HG02870 (cell line): ENCODE results near the gene PBRM1.
"Not testable (repeated sequence)": the region's sequence is repeated elsewhere in the genome, so short reads cannot be mapped to it uniquely, and the experiment has no call there.

Source experiments
- ATAC-seq: cut with Tn5 transposase; IDR thresholded peaks from one replicate; pipeline ENCODE4 v1.9.1; 2021; ENCODE audit warnings: mild to moderate bottlenecking, moderate library complexity; ENCODE audit not compliant: unreplicated experiment

The PBRM1 gene

DNA sequence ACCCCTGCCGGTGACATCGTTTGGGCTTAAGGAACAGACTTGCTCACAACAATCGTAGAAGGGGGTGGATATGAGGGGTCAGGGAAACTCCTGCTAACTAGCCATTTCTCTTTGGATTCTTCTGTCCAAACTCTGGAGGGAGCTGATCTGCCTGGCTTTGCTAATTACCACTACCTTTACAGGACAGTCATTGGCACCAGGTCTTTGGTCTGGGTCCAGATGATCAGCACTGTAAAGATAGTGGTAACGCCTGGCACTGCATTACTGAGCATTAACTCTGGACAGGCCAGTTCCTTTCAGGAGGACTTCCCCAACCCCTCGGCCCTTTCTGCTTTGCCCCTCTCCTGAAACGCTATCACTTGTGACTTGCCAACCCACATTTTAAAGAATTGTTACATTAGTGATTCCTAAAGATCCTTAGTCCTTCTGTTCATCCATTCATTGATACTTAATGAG, 148.5 kb downstream of the PBRM1 start:
- no peak for ATAC-seq

DNA sequence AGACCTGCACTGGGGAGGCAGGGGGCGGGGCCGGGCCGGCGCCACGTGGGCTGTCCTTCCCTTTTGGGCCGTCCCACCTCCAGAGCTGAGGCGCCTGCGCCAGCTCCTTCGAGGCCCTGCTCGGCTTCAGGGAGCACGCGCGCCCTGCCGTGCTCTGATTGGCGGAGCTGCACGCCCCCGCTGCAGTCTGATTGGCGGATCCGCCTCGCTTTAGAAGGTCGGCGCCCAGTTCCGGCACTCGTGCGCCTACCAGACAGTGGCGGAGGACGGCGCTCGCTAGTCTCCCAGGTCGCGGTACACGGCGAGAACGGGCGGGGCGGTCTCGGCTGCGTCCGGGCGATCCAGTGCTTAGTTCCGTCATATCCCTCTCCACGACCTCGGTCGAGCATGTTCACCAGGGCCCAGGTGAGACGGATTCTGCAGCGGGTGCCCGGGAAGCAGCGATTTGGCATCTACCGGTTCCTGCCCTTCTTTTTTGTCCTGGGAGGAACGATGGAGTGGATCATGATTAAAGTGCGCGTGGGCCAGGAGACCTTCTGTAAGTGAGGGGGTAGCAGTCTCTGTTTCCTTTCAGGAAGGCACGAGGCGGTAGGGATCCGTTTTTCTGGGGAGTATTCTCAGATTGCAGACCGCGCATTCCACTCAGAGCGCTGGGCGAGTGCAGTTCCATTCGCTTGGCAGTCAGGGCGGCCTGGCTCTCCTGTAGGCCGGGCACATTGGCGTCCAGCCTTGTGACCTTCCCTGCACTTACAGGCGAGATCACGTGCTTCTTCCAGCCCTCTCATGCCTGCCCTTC, 149.1 kb downstream of the PBRM1 start, which contains the start of gene UQCC5:
UQCC5 (plus strand) TSS at position 237 of the 796 bp plus-strand sequence; CDS start at position 388, 151 bp downstream.
- ATAC-seq, result peak; percentile 79

DNA sequence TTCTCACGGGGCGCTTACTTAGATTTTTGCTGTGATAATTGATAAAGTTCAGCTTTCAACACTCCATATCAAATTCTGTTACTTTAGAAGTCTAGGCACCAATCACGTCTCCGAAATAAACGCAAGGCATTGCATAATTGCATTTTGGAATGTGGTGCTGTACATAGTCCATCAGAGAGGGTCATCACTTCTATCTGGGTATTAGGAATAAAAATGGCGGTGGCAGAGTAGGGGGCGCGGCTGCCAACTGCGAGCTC, 149.7 kb downstream of the PBRM1 start:
- no peak for ATAC-seq

DNA sequence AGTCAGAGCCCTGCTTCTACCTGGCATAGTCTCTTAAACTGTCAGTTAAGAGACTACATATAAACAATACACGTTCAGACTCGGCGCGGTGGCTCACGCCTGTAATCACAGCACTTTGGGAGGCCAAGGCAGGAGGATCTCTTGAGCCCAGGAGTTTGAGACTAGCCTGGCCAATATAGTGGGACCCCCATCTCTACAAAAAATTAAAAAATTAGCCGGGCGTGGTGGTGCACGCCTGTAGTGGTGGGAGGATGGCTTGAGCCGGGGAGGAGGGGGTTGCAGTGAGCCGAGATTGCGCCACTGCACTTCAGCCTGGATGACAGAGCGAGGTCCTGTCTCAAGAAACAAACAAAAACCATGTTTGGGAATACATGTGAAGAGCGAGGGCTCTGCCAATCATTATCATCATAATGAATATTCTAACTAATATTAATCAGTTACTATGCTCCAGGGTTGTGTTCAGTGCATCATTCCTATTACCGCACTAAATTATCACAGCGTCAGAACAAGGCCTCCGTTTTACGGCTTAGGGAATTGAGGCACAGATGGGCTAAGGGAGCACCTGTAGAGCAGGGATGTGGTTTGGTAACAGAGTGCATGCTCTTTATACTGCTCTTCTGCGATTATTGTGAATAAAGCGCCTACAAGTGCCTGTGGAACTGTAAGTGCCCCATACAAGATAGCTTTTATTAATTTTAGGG, 150.2 kb downstream of the PBRM1 start:
- ATAC-seq, result no peak

DNA sequence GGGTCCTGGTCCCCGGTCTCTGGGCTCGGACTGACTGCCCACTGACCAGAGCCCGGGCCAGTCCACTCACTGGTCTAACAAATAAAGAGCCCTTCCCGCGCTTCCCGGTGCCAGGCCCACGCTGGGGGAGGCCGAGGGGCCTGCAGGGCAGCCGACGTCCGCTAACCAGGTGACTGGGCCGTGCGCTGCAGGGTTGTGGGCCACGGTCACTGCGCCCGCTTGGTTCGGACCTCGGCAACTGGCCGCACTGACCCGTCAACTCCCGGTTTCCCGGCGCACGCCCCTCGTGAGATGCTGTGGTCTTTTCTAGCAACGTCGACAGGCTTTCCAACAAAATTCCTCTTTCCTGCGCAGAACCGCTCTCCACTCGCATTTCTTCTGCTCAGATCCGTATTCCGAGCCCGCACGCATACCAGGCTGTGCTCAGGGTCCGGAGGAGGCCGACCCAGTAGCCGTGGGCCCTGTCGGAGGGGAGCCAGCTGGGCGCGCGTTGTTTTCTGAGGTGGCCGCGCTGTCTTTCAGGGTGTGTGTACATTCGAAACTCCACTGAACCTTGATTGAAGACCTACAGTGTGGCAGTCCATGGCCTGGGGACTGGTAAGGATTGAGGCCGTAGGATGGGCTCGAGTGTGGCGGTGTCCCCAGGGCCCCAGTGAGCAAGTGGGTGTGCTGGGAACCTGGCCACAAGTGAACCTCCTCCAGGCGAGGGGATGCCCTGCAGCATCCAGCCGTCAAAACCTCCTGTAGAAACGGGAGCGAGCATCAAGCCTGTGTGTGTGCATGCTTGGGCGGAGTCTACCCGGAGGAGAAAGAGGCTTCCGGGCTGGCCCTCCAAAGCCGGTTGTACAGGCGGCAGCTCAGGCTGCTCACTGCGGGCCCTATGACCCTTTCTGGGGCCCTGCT, 151.2 kb downstream of the PBRM1 start:
- ATAC-seq, result no peak

DNA sequence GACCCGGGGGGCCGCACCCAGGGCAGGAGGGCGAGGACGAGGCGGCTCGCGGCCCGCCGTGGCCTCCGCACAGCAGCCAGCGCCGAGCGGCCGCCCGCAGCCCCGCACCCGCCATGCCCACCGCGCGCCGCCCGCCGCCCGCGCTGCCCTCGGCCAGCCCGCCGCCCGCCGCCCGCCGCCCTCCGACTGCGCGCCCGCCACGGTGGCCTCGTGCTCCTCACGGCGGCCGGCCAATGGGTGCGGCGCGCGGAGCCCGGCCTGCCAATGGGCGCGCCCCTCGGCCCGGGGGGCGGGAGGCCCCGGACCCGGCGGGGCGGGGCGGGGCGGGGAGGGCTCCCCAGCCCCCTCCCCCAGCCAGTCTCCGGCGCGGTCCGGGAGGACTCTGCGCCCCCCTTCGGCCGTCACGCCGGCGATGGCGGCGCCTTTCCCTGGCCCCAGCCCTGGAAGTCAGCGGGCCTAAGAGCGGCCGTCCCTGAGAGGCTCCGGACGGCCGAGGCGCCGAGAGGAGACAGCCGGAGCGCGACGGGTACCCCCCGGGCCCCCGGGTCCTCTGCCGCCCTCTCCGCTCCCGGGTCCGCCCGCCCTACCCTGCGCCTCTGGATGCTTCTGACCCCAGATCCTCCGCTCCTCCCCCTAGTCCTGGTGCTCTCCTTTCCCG, 152.0 kb downstream of the PBRM1 start, which contains the start of gene NT5DC2:
NT5DC2 (minus strand) TSS at position 235 of the 658 bp plus-strand sequence; CDS start at position 115, 120 bp downstream.
- ATAC-seq, result no peak

DNA sequence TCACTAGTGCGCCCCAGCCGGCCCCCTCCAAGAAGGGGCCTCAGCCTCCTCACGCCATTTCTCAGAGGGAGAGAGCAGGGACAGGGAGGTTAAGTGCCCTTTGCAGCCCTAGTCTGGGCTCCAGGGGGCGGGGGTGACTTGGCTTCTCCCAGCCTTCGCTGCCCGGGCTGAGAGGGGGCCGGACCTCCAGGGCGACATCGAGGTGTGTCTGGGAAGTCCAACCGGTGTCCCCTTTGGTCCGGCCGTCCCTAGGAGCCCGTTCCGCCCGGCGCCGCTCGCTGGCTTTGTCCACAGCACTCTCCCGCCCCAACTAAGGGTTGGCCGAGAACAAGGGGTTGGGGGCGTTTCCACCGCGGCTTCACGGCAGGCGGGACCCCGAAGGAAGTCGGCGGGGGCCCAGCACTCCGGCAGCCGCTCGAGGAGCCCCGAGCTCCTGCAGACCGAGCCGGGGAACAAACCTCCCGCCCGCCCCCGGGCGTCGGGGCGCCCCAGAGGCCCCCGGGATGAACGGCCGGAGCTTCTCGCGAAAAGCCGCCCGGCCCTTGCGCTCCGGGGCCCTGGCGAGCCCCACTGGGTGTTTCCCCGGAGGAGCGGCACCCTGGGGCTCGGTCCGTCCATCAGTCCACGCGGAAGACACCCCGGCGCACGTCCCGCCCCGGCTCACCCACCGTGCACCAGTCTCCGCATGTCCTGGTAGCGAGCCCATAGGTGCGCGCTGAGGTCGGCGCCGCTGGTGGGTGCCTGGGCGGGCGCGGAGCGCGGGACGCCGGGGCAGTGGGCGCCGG, 152.7 kb downstream of the PBRM1 start:
- no peak for ATAC-seq

DNA sequence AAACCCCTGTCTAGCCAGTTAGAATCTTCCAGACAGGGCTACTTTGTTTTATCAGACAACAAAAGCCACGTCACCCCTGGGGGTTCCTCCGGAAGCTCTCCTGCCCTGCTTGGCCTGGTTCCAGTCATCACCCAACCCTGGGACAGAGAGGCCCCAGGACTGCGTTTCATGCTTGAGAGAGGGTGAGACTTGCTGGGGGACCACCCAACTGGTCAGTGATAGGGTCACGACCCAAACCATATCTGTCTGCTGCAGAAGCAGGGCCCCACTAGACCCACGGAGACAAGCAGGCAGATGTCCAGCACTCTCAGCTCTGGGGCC, 153.2 kb downstream of the PBRM1 start:
- ATAC-seq, result no peak

DNA sequence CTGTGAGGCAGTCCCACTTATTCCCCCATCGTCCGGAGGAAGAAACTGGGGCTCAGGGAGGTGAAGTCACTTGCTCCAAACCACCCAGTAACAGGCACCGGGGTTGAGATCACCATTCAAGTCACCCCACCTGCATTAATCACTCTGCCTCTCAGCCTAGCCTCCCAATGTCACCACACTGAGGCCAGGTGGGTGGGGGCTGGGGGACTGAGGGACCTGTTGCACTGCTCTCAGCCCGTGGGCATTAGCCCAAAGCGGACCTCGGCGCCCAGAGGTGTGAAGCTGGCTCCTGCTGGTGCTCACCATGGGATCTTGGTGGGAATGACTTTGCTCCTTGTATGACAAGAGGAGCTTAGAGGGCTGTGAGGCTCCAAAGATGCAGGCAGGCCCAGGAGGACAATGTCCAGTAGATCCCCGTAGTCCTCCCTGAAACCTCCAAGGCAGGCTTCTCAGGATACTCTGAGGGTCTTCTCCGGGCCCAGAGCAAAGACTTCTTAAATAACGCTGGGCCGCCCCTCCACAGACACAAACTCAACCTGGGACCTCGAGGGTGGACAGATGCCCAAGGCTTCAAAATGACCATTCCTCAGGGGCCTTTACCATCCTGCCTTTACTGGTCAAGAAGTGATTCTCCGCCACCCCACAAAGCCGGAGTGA, 153.7 kb downstream of the PBRM1 start:
- no peak for ATAC-seq

DNA sequence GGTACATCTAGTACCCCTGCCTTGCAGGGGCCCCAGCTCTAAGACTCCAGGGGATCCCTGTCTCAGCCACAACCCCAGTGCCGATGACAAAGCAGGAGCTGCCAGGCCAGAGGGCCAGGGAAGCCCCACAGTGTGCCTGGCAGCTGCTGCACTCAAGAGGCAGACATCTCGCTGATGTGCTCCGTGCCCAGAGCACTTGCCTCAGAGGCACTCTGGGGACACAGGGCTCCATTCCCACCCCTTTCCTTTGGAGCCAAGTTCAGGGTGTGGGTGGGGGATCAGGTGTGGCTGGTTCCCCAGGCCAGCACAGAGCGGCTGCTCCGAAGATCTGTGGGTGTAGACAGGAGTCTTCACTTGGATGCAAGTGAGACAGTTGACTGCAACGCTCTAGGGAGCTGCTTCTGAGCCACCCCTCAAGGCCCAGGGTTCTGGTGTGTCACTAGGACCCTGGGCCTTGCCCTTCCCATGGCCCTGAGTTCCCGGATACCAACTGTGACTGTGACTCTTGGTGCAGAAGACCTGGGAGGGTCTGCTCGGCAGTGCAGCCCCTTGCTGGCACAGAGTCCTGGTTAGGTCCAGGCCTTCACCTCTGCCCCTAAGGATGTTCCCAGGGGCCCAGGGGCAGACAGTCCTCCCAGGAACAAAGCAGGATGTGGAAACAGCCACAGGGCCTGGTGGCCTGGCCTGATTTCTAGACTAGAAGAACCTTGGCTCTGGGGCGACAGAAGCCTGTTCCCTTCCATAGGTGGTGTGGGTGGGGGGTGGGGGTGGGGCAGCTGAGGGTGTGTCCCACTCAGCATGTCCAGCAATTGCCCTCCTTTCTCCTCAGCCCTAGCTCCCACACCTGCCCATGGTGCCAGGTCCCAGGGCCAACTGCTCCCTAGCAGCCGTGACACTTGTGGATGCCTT, 154.5 kb downstream of the PBRM1 start:
- no peak for ATAC-seq

DNA sequence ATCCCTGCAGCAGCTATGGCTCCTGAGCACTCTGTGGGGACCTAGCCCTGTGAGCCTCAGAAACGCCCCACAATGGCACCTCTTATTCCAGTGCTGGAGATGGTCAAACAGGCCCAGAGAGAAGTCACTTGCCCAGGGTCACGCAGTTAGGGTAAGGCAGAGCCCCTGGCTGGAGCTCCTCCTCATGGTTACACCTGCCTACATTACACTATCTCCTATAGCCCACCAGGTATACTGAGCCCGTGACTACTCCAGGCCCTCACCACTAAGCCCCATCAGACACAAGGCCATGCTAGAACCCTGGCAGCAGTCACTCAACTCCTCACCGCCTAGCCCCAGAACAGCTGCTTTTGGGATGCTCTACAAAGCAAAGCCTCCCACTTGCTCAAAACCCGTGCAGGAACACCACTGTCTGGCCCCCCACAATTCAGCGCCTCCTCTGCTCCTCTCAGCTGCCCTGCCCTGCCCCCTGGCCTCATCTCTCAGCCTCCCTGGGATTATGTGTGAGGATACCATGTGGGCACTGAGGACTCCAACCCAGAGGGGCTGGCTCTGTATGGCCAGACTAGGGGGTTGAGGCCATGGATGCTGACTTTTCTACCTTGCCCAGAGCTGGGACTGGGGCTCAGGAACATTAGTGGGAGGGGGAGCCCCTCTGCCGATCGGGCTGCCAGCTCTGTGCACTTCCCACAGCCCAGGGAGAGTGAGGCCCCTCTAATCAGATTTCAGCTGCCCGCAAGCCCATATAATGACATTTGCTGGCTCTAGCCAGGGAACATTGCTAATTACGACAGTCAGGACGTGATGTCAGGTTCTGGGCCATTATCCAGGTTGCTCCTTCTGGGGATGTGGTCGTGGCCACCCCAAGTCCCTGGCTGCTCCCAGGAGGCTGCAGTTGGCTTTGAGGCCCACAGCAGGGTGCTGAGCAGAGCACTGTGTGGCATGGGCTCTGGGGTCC, 156.1 kb downstream of the PBRM1 start:
- no peak for ATAC-seq

DNA sequence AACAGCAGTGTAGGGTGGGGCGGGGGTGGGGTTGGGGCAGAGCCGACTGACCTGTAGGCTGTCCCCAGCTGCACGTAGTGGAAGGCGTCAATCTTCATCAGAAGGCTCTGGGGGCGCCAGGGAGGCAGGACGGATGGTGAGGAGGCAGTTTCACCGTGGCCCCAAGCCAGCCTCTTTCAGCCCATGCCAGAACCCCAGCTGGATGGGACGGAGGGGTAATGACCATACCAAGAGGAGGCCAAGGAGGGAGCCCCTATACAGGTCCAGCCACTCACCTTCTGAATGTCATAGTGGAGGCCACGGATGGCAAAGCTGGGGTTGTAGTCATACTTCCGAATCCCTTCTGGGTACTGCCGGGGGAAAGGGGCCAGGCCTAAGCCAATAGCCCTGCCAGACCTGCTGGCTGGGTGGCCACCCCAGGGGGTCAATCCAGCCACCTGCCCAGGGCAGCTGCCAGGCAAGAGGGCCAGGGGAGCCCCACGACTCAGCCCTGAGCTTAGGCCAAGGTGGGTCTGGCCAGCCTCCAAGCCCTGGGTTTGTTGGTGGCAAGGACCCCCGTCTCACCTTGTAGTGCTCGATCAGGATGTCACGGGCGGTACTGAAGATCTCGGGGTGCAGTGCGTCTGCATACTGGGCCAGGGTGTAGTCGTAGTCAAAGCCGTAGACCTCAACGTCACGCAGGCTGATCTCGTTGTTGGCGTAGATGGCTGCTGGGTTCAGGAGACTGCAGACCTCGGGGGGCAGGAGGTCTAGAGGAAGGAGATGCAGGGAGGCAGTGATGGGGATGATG, 156.9 kb downstream of the PBRM1 start:
- ATAC-seq, result no peak

DNA sequence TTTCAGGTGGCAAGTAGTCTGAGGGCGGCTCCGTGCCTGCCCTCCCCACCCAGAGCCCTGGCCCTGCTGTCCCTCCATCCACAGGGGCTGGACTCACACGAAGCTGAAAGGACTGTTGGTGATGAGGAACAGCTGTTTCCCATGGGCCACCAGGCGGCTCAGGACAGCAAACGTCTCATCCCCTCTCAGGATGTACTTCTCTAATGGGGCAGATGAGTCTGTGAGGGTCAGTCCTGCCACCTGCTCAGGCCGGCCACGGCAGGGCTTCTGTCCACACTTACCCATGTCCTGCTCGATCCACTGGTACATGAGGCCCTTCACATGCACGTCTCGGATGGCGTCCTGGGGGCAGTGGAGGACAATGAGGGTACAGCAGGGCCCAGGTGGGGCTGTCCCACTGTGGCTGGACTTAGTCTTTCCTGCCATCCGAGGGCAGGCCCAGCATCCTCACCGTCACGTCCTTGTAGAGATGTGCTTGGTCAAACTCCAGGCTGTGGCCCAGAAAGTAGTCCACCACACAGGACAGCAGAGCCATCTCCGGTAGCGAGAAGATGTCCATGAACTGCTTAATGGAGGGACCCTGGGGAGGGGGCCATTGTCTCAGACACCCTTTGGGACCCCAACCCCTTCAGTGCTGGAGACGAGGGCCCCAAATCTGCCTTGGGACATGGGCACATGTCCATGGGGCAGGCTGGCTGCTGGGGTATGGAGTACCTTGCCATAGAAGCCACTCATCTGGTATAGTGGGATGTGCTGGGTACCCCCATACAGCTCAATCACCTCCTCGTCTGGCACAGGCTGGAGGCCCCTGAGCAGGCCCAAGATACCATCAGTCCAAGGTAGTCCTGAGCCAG, 157.8 kb downstream of the PBRM1 start:
- ATAC-seq, result no peak

DNA sequence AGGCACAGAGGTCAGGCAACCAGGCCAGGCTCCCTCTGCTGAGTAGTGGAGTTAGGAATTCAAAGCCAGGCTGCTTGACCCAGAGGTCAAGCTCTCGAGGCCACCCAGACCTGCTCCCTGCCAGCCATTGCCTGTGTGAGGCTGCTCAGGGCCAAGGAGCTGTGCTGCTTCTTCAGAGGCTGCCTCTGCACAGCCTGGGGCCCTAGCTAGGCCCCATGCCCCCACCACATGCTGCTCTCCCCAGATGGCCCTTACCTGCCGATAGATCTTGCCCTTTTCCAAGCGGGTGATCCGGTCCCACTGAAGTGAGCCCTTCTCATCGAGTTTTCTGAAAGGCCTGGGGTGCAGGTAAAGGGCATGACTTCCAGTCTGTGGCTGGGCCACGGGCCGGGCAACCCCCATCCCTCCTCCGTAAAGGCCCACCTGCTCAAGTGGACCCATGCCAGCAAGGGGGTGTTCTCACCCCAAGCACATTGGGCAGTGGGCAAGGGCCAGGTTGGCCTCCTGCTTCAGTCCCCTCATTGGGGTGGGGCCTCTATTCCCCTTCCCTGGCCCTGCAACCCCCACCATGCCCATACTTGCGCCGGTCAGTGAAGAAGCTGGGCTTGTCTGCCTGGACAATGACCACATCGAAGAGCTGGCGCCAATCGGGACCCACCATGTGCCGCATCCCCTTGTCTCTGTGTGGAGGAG, 158.5 kb downstream of the PBRM1 start:
- ATAC-seq, result no peak

DNA sequence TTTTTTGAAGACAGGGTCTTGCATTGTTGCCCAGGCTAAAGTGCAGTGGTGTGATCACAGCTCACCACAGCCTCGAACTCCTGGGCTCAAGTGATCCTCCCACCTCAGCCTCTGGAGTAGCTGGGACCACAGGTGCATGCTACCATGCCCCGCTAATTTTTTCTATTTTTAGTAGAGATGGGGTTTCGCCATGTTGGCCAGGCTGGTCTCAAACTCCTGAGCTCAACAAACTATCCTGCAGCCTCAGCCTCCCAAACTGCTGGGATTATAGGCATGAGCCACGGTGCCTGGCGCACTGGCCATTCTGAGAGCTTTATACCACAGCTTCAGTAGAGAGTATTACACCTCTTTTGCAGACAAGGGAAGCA, 159.1 kb downstream of the PBRM1 start:
- ATAC-seq, result not testable (repeated sequence)
